Fibroblast of lung (primary cell): ENCODE measurements around the gene SCAPER. TPM values are rescaled to one million over a fixed set of nuclear protein-coding genes. Genes with fewer than 3 reads are reported as not detected.

Experiments
- DNase-seq, 2 donors: peaks; one replicate each; pipeline versions ENCODE4 v3.0.0 to v3.0.0-alpha.2; 2010; ENCODE audit warnings: low read depth in 2 of 2
- H2AFZ ChIP-seq: 2 replicates; pipeline ENCODE4 v1.5.1; 2012; ENCODE audit warnings: low read length, control low read depth, inconsistent platforms
- H3K27ac ChIP-seq: 2 replicates; pipeline ENCODE4 v1.5.1; 2011; ENCODE audit warnings: low read length, control low read depth; ENCODE audit not compliant: insufficient read depth
- H3K27me3 ChIP-seq: 2 replicates; pipeline ENCODE4 v1.5.1; 2011; ENCODE audit warnings: mild to moderate bottlenecking, low read length; ENCODE audit not compliant: control insufficient read depth, insufficient read depth
- H3K36me3 ChIP-seq: 2 replicates; pipeline ENCODE4 v1.5.1; 2011; ENCODE audit warnings: low read length; ENCODE audit not compliant: control insufficient read depth, insufficient read depth
- H3K4me1 ChIP-seq: 2 replicates; pipeline ENCODE4 v1.5.1; 2011; ENCODE audit warnings: low read length; ENCODE audit not compliant: control insufficient read depth, insufficient read depth; ENCODE audit errors: extremely low read depth
- H3K4me2 ChIP-seq: 2 replicates; pipeline ENCODE4 v1.5.1; 2011; ENCODE audit warnings: low read length, control low read depth; ENCODE audit not compliant: insufficient read depth; ENCODE audit errors: extremely low read depth
- H3K4me3 ChIP-seq, 4 experiments: fragments of 200-600 bp in 1 of 4; sonication (generic) in 1 of 4; replicated peaks in 1 of 4; 2 replicates each; pipeline ENCODE4 v1.5.1; 2011 to 2016; ENCODE audit warnings: low read length in 4 of 4, low read depth in 3 of 4, mild to moderate bottlenecking in 3 of 4, control low read depth in 2 of 4, inconsistent platforms in 1 of 4, mixed read lengths in 1 of 4; ENCODE audit not compliant: insufficient read depth in 1 of 4; ENCODE audit errors: control extremely low read depth in 1 of 4
- H3K79me2 ChIP-seq: 2 replicates; pipeline ENCODE4 v1.5.1; 2012; ENCODE audit warnings: mild to moderate bottlenecking, low read length, inconsistent platforms; ENCODE audit not compliant: control insufficient read depth, insufficient read depth
- H3K9ac ChIP-seq: 2 replicates; pipeline ENCODE4 v1.5.1; 2011; ENCODE audit warnings: mild to moderate bottlenecking, low read length, control low read depth; ENCODE audit not compliant: insufficient read depth
- H3K9me3 ChIP-seq: 2 replicates; pipeline ENCODE4 v1.5.1; 2012; ENCODE audit warnings: low read depth, low read length; ENCODE audit not compliant: control insufficient read depth, insufficient read depth
- H4K20me1 ChIP-seq: 2 replicates; pipeline ENCODE4 v1.5.1; 2011; ENCODE audit warnings: low read length; ENCODE audit not compliant: control insufficient read depth, insufficient read depth; ENCODE audit errors: extremely low read depth
- CTCF ChIP-seq, 2 donors: IDR thresholded peaks in 1 of 2; conservative IDR thresholded peaks in 1 of 2; 1 replicate in 1 of 2; 2 replicates in 1 of 2; pipeline ENCODE4 v1.5.1; 2011 to 2012; ENCODE audit warnings: low read length in 2 of 2, control low read depth in 1 of 2, inconsistent platforms in 1 of 2, low read depth in 1 of 2, mild to moderate bottlenecking in 1 of 2
- EZH2 ChIP-seq: IDR thresholded peaks from 2 replicates; pipeline ENCODE4 v1.5.1; 2012; ENCODE audit warnings: low read length, control low read depth, mild to moderate bottlenecking; ENCODE audit errors: missing control alignments
- polyA plus RNA-seq, 2 donors: library from polyadenylated mRNA; depleted of rRNA in 1 of 2; stranded (reverse) in 1 of 2; unstranded in 1 of 2; fragments of >200 nt; gene quantifications; 2 replicates each; pipeline ENCODE4 v1.2.1, GENCODE V29; 2011 to 2012; ENCODE audit warnings: missing spikeins in 1 of 2
- total RNA-seq: library from RNA; depleted of rRNA; stranded (reverse); fragments of >200 nt; gene quantifications from 2 replicates; pipeline ENCODE4 v1.2.1, GENCODE V29; 2014

Gene SCAPER
- total and polyA plus RNA-seq, 2 donors (not counting 1 experiment from before 2014, with no cell fraction given), result 2.3 to 9.1 TPM

- H3K4me1 ChIP-seq, result no peaks in the 10 kb centered on the region
- no peak for TF ChIP-seq CTCF (conservative IDR thresholded peaks at IDR 0.05 in 1 of 2, IDR thresholded peaks at IDR 0.05 in 1 of 2; ENCODE audit: low read depth in 1 of 2, low read length in 2 of 2)
- TF ChIP-seq EZH2, result no peak
- no peaks in the 10 kb centered on the region for H3K36me3 ChIP-seq
- no peaks in the 10 kb centered on the region for H3K79me2 ChIP-seq
- H3K9me3 ChIP-seq, result no peaks in the 10 kb centered on the region
- no peak overlapping the region for H3K27ac ChIP-seq
- no peaks in the 10 kb centered on the region for H3K27me3 ChIP-seq
- H4K20me1 ChIP-seq, result no peaks in the 10 kb centered on the region
- no peak overlapping the region for H3K9ac ChIP-seq
- no peak for DNase-seq
- H2AFZ ChIP-seq, result no peak overlapping the region
- no peak overlapping the region for H3K4me3 ChIP-seq
- no peak overlapping the region for H3K4me2 ChIP-seq
Measured at GRCh38 chr15:76429661-76430060, 475.5 kb downstream of the SCAPER start.

- H3K27me3 ChIP-seq, result no peaks in the 10 kb centered on the region
- no peak for DNase-seq
- no peak overlapping the region for H3K4me3 ChIP-seq
- H3K9ac ChIP-seq, result no peak overlapping the region
- no peaks in the 10 kb centered on the region for H3K36me3 ChIP-seq
- H3K9me3 ChIP-seq, result no peaks in the 10 kb centered on the region
- no peak for TF ChIP-seq CTCF (conservative IDR thresholded peaks at IDR 0.05 in 1 of 2, IDR thresholded peaks at IDR 0.05 in 1 of 2; ENCODE audit: low read depth in 1 of 2, low read length in 2 of 2)
- no peak for TF ChIP-seq EZH2
- no peak overlapping the region for H3K4me2 ChIP-seq
- no peaks in the 10 kb centered on the region for H3K4me1 ChIP-seq
- H4K20me1 ChIP-seq, result no peaks in the 10 kb centered on the region
- no peak overlapping the region for H3K27ac ChIP-seq
- H2AFZ ChIP-seq, result no peak overlapping the region
- H3K79me2 ChIP-seq, result no peaks in the 10 kb centered on the region
Measured at GRCh38 chr15:76426941-76427340, 478.2 kb downstream of the SCAPER start.

- H3K9ac ChIP-seq, result no peak overlapping the region
- H3K4me3 ChIP-seq, result no peak overlapping the region
- no peaks in the 10 kb centered on the region for H3K79me2 ChIP-seq
- H3K27me3 ChIP-seq, result no peaks in the 10 kb centered on the region
- no peak overlapping the region for H2AFZ ChIP-seq
- no peaks in the 10 kb centered on the region for H3K4me1 ChIP-seq
- no peak for TF ChIP-seq EZH2
- no peak for TF ChIP-seq CTCF (conservative IDR thresholded peaks at IDR 0.05 in 1 of 2, IDR thresholded peaks at IDR 0.05 in 1 of 2; ENCODE audit: low read depth in 1 of 2, low read length in 2 of 2)
- no peaks in the 10 kb centered on the region for H3K9me3 ChIP-seq
- no peaks in the 10 kb centered on the region for H3K36me3 ChIP-seq
- H3K27ac ChIP-seq, result no peak overlapping the region
- H4K20me1 ChIP-seq, result no peaks in the 10 kb centered on the region
- DNase-seq, result no peak
- H3K4me2 ChIP-seq, result no peak overlapping the region
Measured at GRCh38 chr15:76418352-76419140, 486.6 kb downstream of the SCAPER start.
